NB4 (cell line): ENCODE results near the gene ELF1.

Source experiments
- CTCF ChIP-seq: IDR thresholded peaks from one replicate; pipeline ENCODE4 v1.5.1; 2012; ENCODE audit warnings: low read depth, low read length
- MAX ChIP-seq: IDR thresholded peaks from 2 replicates; pipeline ENCODE4 v1.6.1; 2011; ENCODE audit warnings: low read depth, low read length
- MYC ChIP-seq: IDR thresholded peaks from 2 replicates; pipeline ENCODE4 v1.6.1; 2011; ENCODE audit warnings: low read depth, low read length
- POLR2A ChIP-seq: IDR thresholded peaks from 2 replicates; pipeline ENCODE4 v1.6.1; 2011; ENCODE audit warnings: mild to moderate bottlenecking; ENCODE audit not compliant: insufficient read length; ENCODE audit errors: extremely low read depth

GRCh38 chr13:41006978-41007743 lies 12.0 kb downstream of the ELF1 start:
- TF ChIP-seq CTCF: no peak
- TF ChIP-seq POLR2A: no peak
- no peak for TF ChIP-seq MAX
- no peak for TF ChIP-seq MYC
